HEK293T (cell line): ENCODE measurements around the gene STPG1.

Source experiments
- ARNT ChIP-seq: fragments of 450-650 bp; IDR thresholded peaks from 2 replicates; pipeline ENCODE4 v1.6.1; 2017; ENCODE audit warnings: mild to moderate bottlenecking
- BHLHE40 ChIP-seq: fragments of 450-650 bp; IDR thresholded peaks from 2 replicates; pipeline ENCODE4 v1.6.1; 2016; ENCODE audit warnings: mild to moderate bottlenecking, moderate library complexity, borderline replicate concordance
- ELF4 ChIP-seq: fragments of 450-650 bp; IDR thresholded peaks from 2 replicates; pipeline ENCODE4 v1.6.1; 2017; ENCODE audit warnings: antibody characterized with exemption
- FOXK2 ChIP-seq: fragments of 450-650 bp; IDR thresholded peaks from 2 replicates; pipeline ENCODE4 v1.6.1; 2016; ENCODE audit warnings: mild to moderate bottlenecking
- FOXM1 ChIP-seq: fragments of 450-650 bp; IDR thresholded peaks from 2 replicates; pipeline ENCODE4 v1.6.1; 2017; ENCODE audit warnings: mild to moderate bottlenecking, borderline replicate concordance
- NFRKB ChIP-seq: fragments of 450-650 bp; IDR thresholded peaks from 2 replicates; pipeline ENCODE4 v1.6.1; 2016; ENCODE audit warnings: mild to moderate bottlenecking, moderate library complexity
- PKNOX1 ChIP-seq: fragments of 450-650 bp; IDR thresholded peaks from 2 replicates; pipeline ENCODE4 v1.6.1; 2016
- SP1 ChIP-seq: fragments of 450-650 bp; IDR thresholded peaks from 2 replicates; pipeline ENCODE4 v1.6.1; 2017
- SUZ12 ChIP-seq: fragments of 450-650 bp; IDR thresholded peaks from 2 replicates; pipeline ENCODE4 v1.6.1; 2016; ENCODE audit warnings: mild to moderate bottlenecking
- TARDBP ChIP-seq: fragments of 450-650 bp; IDR thresholded peaks from 2 replicates; pipeline ENCODE4 v1.6.1; 2016
- ZNF384 ChIP-seq: fragments of 450-650 bp; IDR thresholded peaks from 2 replicates; pipeline ENCODE4 v1.6.1; 2016

- no peak for TF ChIP-seq ELF4
- TF ChIP-seq NFRKB = no peak
- TF ChIP-seq FOXM1 = no peak
- no peak for TF ChIP-seq SP1
- TF ChIP-seq FOXK2 = no peak
- TF ChIP-seq TARDBP = no peak
- no peak for TF ChIP-seq BHLHE40
- TF ChIP-seq SUZ12 = no peak
- TF ChIP-seq ZNF384 = no peak
- TF ChIP-seq PKNOX1 = no peak
- no peak for TF ChIP-seq ARNT
Observed at GRCh38 chr1:24392982-24393650, 20.5 kb downstream of the STPG1 start.
